Activated naive CD8-positive, alpha-beta T cell (primary cell): ENCODE results near the gene PSD2.

Source experiments
- H3K27ac Mint-ChIP-seq: one replicate; pipeline ENCODE4 v1.8.0; 2021; ENCODE audit warnings: mixed read lengths
- H3K27me3 Mint-ChIP-seq: one replicate; pipeline ENCODE4 v1.8.0; 2021; ENCODE audit warnings: mixed read lengths
- H3K36me3 Mint-ChIP-seq: one replicate; pipeline ENCODE4 v1.8.0; 2021; ENCODE audit warnings: mixed read lengths
- H3K4me1 Mint-ChIP-seq: one replicate; pipeline ENCODE4 v1.8.0; 2021; ENCODE audit warnings: low read depth, mixed read lengths
- H3K4me3 Mint-ChIP-seq: one replicate; pipeline ENCODE4 v1.8.0; 2021; ENCODE audit warnings: mild to moderate bottlenecking, mixed read lengths
- H3K9me3 Mint-ChIP-seq: one replicate; pipeline ENCODE4 v1.8.0; 2021; ENCODE audit warnings: low read depth, mixed read lengths

Gene PSD2

GRCh38 chr5:139871614-139872013 lies 76.0 kb downstream of the PSD2 start:
- Mint-ChIP-seq H3K4me1 (peaks cover under 1% of the 10 kb centered on the region), H3K4me3 (no peak overlapping the region), H3K36me3 (no peaks in the 10 kb centered on the region), H3K9me3 (no peaks in the 10 kb centered on the region), H3K27me3 (peaks cover 6% of the 10 kb centered on the region), H3K27ac (no peak overlapping the region)

GRCh38 chr5:139872052-139872766 lies 76.6 kb downstream of the PSD2 start:
- peaks cover 1% of the 10 kb centered on the region for H3K4me1 Mint-ChIP-seq
- H3K9me3 Mint-ChIP-seq, result no peaks in the 10 kb centered on the region
- H3K27me3 Mint-ChIP-seq, result no peaks in the 10 kb centered on the region
- H3K27ac Mint-ChIP-seq, result no peak overlapping the region
- no peak overlapping the region for H3K4me3 Mint-ChIP-seq
- H3K36me3 Mint-ChIP-seq, result no peaks in the 10 kb centered on the region

GRCh38 chr5:139872851-139873794 lies 77.5 kb downstream of the PSD2 start:
- Mint-ChIP-seq H3K4me3 (no peak overlapping the region), H3K4me1 (peaks cover 1% of the 10 kb centered on the region), H3K36me3 (no peaks in the 10 kb centered on the region), H3K27me3 (no peaks in the 10 kb centered on the region), H3K27ac (no peak overlapping the region), H3K9me3 (no peaks in the 10 kb centered on the region)

DNA sequence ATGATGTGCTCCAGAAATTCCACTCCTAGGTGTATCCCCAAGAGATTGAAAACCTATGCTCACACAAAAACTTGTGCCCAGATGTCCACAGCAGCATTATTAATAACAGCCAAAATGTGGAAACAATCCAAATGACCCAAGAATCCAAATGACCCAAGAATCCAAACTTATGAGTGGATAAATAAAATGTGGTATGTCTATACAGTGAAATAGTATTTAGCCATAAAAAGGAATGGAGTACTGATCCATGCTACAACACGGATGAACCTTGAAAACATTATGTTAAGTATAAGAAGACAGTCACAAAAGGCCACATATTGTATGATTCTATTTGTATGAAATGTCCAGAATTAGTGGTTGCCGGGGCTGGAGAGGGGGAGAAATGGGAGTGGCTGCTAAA lies 80.3 kb downstream of the PSD2 start:
- Mint-ChIP-seq H3K27me3 (no peaks in the 10 kb centered on the region), H3K9me3 (no peaks in the 10 kb centered on the region), H3K4me3 (no peak overlapping the region), H3K36me3 (no peaks in the 10 kb centered on the region), H3K27ac (no peak overlapping the region), H3K4me1 (peaks cover 1% of the 10 kb centered on the region)

- H3K27me3 Mint-ChIP-seq, result no peaks in the 10 kb centered on the region
- H3K9me3 Mint-ChIP-seq, result no peaks in the 10 kb centered on the region
- H3K27ac Mint-ChIP-seq, result no peak overlapping the region
- H3K4me1 Mint-ChIP-seq, result peaks cover 1% of the 10 kb centered on the region
- no peaks in the 10 kb centered on the region for H3K36me3 Mint-ChIP-seq
- H3K4me3 Mint-ChIP-seq, result no peak overlapping the region
Observed at GRCh38 chr5:139877129-139877597, 81.6 kb downstream of the PSD2 start.

DNA sequence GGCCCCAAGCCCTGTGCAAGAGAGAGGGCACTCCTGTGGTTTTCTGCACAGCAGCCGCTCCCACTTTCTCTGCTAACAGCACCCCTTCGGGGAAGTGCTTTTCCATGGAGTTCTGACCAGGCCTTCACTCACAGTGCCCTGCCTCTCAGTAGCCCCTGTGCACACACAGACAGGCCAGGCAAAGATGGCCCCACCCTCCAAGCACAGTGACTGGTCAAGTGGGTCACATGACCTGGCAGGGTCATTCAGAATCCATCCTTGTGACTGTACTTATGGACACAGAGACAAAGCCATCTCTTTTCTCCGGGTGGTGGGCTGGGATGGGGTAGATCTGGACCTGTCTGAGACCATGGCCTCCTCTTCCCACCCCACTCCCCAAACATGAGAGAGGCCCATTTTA lies 82.5 kb downstream of the PSD2 start:
- H3K27ac Mint-ChIP-seq, result no peak overlapping the region
- no peaks in the 10 kb centered on the region for H3K9me3 Mint-ChIP-seq
- H3K4me3 Mint-ChIP-seq, result no peak overlapping the region
- H3K4me1 Mint-ChIP-seq, result peaks cover 1% of the 10 kb centered on the region
- no peaks in the 10 kb centered on the region for H3K27me3 Mint-ChIP-seq
- no peaks in the 10 kb centered on the region for H3K36me3 Mint-ChIP-seq

- no peaks in the 10 kb centered on the region for H3K36me3 Mint-ChIP-seq
- no peak overlapping the region for H3K27ac Mint-ChIP-seq
- H3K4me1 Mint-ChIP-seq, result peaks cover 1% of the 10 kb centered on the region
- H3K4me3 Mint-ChIP-seq, result no peak overlapping the region
- peaks cover 4% of the 10 kb centered on the region for H3K27me3 Mint-ChIP-seq
- H3K9me3 Mint-ChIP-seq, result no peaks in the 10 kb centered on the region
Observed at GRCh38 chr5:139880416-139881142, 85.0 kb downstream of the PSD2 start.

- Mint-ChIP-seq H3K4me1 (peaks cover 1% of the 10 kb centered on the region), H3K4me3 (no peak overlapping the region), H3K27ac (no peak overlapping the region), H3K9me3 (no peaks in the 10 kb centered on the region), H3K27me3 (peaks cover 4% of the 10 kb centered on the region), H3K36me3 (no peaks in the 10 kb centered on the region)
Observed at GRCh38 chr5:139881143-139881733, 85.6 kb downstream of the PSD2 start.

DNA sequence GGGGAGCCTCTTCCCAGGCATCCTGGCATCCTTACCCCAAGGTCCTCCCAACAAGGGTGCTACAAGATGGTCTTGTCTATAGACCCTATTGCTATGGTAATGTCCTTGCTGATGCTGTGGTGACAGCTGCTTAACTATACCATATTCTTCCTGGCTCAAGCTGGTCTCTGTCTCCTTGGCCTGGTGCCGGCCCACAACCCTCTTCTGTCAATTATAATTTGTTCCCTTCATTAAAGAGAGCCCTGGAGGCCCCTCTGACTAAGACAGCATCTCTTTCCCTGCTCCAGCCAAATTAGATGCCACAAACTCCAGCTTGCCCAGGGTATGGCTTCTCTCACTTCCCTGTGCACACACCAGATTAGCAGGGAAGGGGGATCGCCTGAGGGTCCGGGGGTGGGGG lies 86.7 kb downstream of the PSD2 start:
- Mint-ChIP-seq H3K4me3 (no peak overlapping the region), H3K27me3 (peaks cover 4% of the 10 kb centered on the region)

DNA sequence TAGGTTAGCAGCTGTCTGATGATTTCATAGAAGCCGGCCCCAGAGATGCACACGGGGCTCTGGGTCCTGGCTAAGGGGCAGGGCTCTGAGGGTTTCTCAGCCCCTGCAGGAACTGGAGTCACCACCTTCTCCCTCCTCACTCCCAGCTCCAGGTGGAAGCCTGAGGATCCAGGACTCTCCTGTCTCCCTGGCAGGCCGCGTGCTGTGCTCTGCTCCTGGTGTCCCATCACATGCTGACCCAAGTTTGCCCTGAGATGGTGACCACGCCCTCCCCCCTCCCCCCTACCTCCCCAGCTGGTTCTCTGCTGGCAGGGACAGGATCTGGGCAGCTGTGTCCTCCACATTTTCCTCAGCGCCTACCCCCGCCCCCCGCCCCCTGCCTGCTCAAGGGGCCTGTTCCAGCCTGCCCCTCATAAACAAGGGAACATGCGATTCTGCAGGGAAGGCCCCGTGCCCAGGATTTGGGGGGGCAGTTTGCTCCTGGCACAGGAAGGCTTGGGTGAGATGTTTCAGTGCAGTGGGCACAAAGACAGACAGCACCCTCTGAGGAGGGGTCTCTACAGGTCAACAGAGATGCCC lies 87.4 kb downstream of the PSD2 start:
- no peaks in the 10 kb centered on the region for H3K36me3 Mint-ChIP-seq
- H3K27ac Mint-ChIP-seq, result no peak overlapping the region
- no peak overlapping the region for H3K4me3 Mint-ChIP-seq
- no peaks in the 10 kb centered on the region for H3K9me3 Mint-ChIP-seq
- H3K4me1 Mint-ChIP-seq, result no peaks in the 10 kb centered on the region
- H3K27me3 Mint-ChIP-seq, result peaks cover 6% of the 10 kb centered on the region

More for the DNA sequence above, 86.7 kb downstream of the PSD2 start:
- H3K36me3 Mint-ChIP-seq, result no peaks in the 10 kb centered on the region
- H3K4me1 Mint-ChIP-seq, result no peaks in the 10 kb centered on the region
- no peaks in the 10 kb centered on the region for H3K9me3 Mint-ChIP-seq
- H3K27ac Mint-ChIP-seq, result no peak overlapping the region

GRCh38 chr5:139884144-139884543 lies 88.5 kb downstream of the PSD2 start:
- H3K36me3 Mint-ChIP-seq, result no peaks in the 10 kb centered on the region
- no peak overlapping the region for H3K4me3 Mint-ChIP-seq
- H3K4me1 Mint-ChIP-seq, result no peaks in the 10 kb centered on the region
- H3K27ac Mint-ChIP-seq, result no peak overlapping the region
- no peaks in the 10 kb centered on the region for H3K9me3 Mint-ChIP-seq
- peaks cover 6% of the 10 kb centered on the region for H3K27me3 Mint-ChIP-seq

DNA sequence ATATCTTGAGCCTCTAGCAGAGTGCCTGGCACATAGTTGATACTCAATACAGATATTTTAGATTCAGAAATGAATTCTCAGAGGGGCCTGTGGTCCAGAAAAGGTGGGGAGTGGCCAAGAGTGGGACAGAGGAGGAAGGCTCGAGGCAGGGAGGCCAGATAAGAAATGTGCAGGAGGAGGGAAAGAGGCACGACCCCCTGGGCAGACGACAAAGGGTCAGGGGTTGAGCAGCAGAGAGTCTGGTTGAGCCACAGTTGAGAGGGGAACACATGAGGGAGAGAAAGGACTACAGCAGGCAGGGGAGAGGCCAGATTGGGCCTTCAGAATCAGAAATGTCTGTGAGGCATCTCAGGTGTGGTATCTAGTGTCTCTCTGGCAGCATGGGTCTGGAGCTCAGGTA lies 89.1 kb downstream of the PSD2 start:
- no peak overlapping the region for H3K4me3 Mint-ChIP-seq
- H3K27me3 Mint-ChIP-seq, result peaks cover 6% of the 10 kb centered on the region
- no peaks in the 10 kb centered on the region for H3K4me1 Mint-ChIP-seq
- no peaks in the 10 kb centered on the region for H3K9me3 Mint-ChIP-seq
- no peaks in the 10 kb centered on the region for H3K36me3 Mint-ChIP-seq
- no peak overlapping the region for H3K27ac Mint-ChIP-seq

DNA sequence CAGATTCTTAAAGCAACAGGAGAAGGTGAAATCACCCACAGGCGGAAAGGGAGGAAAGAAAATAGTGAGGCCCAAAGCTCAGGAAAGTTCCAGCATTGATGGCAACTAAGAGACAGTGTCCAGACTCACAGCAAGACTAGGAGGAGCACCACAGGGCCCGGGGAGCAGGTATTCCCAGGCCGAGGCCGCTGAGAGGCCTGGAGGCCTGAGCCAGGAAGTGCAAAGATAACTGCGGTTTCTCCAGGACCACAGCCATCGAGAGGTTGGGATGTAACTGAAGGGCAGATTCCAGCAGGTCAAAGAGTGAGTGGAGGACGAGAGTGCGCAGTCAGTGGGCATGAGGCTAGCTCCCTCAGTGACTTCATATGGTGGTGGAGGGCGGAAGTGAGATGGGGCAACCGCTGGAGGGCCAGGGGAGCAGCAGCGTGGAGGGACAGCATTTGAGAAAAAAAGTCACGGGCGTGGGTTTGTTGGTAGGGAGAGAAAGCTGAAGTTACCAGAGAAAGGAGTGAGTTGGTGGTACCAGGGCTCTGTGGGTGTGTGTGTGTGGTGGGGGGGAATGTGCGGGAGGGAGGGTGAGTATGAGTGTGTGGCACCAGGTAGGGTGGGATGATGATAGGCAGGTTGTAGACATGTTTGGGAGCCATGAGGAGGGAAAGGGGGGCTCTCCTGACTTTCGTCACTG lies 89.7 kb downstream of the PSD2 start:
- H3K27ac Mint-ChIP-seq, result no peak overlapping the region
- no peak overlapping the region for H3K4me3 Mint-ChIP-seq
- H3K4me1 Mint-ChIP-seq, result no peaks in the 10 kb centered on the region
- no peaks in the 10 kb centered on the region for H3K36me3 Mint-ChIP-seq
- peaks cover 6% of the 10 kb centered on the region for H3K27me3 Mint-ChIP-seq
- H3K9me3 Mint-ChIP-seq, result no peaks in the 10 kb centered on the region

DNA sequence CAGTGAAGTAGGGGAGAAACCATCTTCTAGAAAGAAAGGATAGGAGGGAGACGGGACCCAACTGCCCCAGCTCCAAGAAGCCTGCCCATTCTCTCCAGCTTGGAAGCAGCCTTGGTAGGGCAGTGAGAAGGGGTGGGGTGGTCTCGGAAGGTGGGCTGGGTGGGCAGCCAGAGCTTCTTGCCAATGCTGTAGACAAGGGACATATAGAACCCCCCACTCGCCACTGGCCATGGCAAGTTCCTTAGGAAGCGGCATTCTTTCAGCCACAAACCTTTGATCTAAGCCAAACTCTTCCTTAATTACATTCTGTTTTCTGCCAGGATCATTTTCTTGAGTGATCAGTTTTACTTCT lies 90.2 kb downstream of the PSD2 start:
- Mint-ChIP-seq H3K4me3 (no peak overlapping the region), H3K27ac (no peak overlapping the region), H3K4me1 (no peaks in the 10 kb centered on the region), H3K36me3 (no peaks in the 10 kb centered on the region), H3K9me3 (no peaks in the 10 kb centered on the region), H3K27me3 (peaks cover 6% of the 10 kb centered on the region)
